GM18909 (cell line): ENCODE results near the gene IPPK.
"Not testable (repeated sequence)": the region's sequence is repeated elsewhere in the genome, so short reads cannot be mapped to it uniquely, and the experiment has no call there.

Source experiments
- ATAC-seq: cut with Tn5 transposase; IDR thresholded peaks from one replicate; pipeline ENCODE4 v1.9.1; 2021; ENCODE audit warnings: mild to moderate bottlenecking; ENCODE audit not compliant: unreplicated experiment, poor library complexity

Gene IPPK

DNA sequence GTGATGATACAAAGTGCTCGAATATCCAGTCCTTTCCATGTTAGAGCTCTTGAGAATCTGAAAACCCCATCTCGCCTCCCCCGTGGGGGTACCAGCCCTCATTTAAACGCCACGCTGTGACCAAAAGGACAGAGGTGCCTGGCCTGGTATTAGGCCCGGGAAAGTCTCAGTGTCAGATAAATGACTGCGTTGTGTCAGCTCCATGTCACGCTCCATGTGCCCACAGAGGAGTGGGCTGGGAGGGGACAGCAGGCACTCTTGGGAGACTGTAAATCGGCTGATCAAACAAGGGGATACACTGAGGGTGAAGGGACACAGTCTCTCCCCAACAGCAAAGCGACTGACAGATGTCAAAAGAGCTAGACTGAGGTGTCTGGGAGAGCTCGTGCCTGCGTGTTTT, 68.5 kb downstream of the IPPK start:
- ATAC-seq, result no peak

DNA sequence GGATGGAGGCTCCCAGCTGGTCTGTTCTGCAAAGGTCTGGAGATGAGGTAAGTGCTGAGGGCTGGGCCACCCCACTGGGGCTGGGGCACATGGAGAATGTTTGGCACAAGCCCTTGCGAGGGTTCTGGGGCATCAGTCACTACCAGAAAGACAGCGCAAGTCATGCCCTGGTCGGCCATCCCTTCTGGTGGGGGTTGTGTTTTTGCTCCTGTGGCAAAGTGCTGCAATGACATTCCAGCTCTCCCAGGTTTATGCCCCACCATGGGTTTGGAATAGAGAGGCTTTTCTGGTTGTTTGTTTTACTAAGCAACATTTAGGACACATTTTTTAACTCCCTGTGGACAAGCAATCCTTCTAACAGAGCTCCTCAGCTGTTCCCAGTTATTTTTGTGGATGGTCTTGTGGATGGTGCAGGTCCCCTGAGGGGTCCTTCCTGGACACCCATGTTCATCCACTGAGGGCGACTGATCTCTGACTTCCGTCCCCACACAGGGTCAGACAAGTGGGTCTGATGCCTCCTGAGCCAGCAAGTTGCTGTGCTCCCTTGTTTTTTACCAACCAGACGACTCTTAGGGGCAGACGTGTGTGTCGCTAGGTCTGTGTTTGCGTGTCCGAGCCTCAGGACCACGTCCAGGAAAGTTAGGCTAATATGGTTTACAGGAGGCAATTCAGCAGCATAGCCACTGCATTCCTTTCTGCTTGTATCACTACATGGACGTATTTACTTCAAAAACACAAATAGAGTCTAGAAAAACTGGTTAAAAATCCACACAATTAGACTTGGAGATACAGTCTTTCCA, 69.3 kb downstream of the IPPK start:
- ATAC-seq, result no peak

DNA sequence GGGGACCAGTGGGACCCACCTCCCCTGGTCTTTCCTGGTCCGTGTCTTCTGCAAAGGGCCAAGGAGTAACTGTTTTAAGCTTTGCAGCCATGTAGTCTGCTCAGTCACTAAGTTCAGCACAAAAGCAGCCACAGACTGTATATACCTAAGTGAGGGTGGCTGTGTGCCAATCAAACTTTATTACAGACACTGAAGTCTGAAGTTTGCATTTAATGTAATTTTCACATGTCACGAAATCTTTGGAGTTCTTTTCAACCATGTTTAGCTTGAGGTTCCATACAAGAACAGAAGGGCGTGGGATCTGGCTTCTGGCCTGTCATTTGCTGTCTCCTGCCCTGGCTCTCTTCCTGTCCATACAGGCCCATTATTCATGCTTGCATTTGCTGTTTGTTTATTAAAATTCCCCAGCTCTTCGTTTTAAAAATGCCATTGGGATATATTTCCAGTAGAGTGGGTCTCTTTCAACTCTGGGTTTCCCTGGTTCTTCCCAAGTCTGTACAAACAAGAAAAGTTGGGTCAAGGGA, 69.9 kb downstream of the IPPK start:
- ATAC-seq, result no peak

DNA sequence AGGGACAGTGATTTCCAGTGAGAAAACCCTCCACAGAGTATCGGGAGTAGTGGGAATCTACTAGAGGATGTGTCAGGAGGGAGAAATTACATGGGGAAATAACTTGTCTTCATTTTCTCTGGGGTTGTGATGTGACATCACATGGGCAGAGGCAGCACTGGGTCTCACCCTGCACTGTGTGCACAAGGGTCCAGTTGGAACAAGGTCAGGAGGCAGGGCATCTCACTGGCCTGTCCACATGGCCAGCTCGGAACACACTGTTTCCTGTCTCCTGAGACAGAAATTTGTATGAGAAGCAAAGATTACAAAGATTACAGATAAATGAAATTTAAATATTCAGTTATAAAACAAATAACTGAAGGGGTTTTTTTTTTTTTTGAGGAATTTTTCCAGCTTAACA, 71.5 kb downstream of the IPPK start:
- no peak for ATAC-seq

DNA sequence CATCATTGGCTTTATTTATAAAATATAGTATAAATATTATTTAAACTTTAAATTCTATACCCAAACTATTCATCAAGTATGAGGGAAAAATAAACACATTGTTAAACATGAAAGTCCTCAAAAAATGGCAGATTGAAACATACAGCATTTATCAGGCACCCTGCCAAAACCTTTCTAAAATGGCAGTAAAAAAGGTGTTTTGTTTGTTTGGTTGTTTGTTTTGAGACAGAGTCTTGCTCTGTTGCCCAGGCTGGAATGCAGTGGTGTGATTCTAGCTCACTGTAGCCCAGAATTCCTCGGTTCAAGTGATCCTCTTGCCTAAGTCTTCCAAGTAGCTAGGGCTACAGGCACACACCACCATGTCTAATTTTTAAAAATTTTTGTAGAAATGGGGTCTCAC, 74.0 kb downstream of the IPPK start:
- ATAC-seq, result no peak

DNA sequence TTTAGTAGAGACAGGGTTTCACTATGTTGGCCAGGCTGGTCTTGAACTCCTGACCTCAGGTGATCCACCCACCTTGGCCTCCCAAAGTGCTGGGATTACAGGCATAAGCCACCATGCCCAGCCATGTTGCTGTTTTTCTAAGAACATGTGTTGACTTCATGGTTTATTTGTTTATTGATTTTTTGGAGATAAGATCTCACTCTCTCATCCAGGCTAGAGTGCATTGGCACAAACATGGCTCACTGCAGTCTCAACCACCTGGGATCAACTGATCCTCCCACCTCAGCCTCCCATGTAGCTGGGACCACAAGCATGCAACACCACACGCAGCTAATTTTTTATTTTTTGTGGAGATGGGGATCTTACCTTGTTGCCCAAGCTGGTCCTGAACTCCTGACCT, 74.9 kb downstream of the IPPK start:
- ATAC-seq, result not testable (repeated sequence)

DNA sequence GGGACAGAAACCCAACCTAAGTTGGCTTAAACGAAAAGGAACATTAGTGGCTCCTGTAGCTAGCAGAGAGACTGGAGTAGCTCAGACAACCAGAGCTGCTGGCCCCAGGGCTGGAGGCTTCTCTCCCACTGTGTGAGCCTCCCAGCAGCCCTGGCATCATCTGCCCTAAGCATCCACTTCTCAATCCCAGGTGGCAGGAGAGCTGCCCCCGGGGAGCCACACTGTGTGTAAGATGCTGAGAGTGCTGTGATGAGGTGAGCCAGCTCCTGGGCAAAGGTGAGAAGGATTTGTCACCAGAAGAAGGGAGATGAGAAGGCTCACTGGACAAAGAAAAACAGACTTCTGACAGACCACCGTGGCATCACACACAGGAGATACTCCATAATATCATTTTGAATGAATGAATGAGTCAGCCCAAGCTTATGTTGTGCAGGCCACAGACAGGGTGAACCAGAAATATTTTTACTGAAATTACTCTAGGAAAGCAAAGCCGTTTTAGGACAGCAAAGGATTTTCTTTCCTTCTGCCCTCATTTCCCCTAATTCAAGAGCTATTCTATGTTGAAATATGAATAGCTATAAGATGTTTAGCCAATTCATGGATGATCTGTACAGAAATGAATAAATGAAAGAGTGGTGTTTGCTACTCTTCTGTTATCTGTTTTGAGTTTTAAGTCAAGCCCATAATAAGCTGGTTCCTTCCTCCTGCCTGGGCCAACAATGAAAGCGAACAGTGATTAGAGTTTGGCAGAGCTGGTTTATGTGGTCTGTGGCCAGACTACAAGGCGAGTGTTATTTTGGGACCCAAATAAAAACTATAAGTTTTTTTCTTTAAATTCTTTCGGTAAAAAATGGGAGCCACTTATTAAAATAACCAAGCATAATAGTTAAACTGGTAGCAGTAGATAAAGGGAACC, 76.7 kb downstream of the IPPK start:
- ATAC-seq, result no peak

DNA sequence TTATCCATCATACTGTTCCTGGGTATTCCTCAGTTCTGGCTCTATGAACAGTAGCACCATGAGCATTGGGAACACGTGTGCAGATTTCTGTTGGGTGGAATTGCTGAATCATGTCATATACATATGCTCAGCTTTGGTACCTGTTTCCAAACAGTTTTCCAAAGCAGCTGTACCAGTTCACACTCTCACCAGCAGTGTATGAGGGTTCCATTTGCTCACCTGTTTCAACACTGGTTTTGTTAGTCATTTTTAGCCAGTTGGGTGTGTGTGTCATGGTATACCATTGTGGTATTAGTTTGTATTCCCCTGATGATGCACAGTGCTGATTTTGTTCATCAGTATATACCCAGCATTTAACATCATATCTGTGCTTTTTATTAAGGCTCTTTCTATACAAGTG, 77.4 kb downstream of the IPPK start:
- ATAC-seq, result no peak

DNA sequence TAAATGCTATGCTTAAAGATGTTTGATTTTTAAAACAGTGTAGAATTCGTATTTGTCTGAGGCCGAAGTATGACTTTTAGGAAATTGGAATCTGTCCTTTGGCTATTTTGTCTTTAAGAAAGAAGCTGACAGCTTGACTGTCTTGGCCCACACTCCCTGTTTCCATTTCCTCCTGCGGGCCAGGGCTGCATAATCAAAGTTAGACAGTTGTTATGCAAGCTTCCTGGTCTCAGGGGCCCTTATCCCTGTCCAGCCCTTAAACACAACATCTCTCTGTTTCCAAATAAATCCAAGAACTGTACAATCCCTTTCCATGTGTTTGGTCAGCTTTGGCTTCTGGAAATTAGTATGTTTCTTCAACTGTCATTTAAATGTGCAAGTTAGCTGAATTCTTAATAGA, 79.6 kb downstream of the IPPK start:
- ATAC-seq, result no peak

DNA sequence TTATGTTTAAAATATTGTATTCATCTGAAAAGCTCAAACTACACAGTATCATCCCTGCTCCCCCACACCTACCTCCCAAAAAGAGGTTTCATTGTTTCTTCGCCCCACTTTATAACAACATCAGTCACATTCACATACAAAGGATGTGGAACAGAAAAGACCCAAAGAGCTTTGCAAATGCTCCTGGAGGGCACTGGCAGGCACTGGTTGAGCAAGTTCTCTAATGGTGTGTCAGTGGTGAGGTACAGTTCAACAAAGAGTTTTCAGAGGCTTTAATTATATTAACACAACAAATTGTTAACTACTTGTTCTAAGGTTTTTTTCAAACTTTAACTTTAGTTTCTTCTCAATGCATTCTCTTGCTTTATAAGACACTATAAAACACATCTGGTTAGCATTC, 80.0 kb downstream of the IPPK start:
- no peak for ATAC-seq

DNA sequence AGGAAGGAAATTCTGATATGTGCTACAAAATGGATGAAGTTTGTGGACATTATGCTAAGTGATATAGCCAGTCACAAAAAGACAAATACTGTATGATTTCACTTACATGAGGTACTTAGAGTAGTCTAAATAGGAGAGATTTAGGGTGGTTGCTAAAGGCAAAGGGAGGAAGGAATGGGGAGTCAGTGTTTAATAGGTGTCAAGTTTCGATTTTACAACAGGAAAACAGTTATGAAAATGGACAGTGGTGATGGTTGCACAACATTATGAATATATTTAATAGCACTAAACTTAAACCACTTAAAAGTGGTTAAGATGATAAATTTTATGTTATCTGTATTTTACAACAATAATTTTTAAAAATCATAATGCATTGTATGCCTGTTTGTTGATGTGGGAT, 93.8 kb downstream of the IPPK start:
- ATAC-seq, result no peak

DNA sequence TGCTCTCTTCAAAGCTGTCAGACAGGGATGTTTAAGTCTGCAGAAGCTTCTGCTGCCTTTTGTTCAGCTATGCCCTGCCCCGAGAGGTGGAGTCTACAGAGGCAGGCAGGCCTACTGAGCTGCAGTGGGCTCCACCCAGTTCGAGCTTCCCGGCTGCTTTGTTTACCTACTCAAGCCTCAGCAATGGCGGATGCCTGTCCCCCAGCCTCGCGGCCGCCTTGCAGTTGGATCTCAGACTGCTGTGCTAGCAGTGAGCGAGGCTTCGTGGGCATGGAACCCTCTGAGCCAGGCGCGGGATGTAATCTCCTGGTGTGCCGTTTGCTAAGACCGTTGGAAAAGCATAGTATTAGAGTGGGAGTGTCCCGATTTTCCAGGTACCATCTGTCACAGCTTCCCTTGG, 96.3 kb downstream of the IPPK start:
- ATAC-seq, result not testable (repeated sequence)

DNA sequence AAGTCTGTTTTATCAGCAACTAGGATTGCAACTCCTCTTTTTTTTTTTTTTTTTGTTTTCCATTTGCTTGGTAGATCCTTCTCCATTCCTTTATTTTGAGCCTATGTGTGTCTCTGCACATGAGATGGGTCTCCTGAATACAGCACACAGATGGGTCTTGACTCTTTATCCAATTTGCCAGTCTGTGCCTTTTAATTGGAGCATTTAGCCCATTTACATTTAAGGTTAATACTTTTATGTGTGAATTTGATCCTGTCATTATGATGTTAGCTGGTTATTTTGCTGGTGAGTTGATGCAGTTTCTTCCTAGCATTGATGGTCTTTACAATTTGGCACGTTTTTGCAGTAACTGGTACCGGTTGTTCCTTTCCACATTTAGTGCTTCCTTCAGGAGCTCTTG, 98.1 kb downstream of the IPPK start:
- ATAC-seq, result not testable (repeated sequence)

DNA sequence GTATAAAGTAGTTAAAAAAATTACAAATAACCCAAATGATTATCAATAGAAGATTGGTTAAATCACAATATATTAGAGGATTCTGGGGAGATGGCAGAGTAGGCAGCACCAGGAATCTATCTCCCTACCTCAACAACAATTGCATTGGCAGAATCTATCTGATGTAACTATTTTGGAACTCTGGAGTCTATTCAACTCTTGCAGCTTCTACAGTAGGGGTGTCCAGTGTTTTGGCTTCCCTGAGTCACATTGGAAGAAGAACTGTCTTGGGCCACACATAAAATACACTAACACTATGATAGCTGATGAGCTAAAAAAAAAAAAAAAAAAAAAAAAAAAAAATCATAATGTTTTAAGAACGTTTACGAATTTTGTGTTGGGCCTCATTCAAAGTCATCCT, 104.9 kb downstream of the IPPK start:
- ATAC-seq, result no peak

DNA sequence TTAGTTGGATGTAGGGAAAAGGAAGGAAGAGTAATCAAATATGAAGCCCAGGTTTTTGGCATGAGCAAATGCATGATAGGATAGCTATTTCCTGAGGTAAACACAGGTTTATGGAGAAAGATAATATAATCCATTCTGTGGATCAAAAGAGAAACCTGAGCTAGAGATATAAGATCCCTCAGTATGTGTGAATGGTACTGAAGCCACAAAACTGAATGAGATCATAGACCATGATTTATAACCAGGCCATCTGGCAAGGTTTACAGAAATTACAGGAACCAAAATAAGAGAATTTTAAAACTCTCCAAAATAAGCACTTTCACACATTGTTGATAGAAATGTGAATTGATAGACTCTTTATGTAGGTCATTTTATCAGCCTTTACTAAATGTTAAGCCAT, 105.4 kb downstream of the IPPK start:
- no peak for ATAC-seq
